HG03139 (cell line): ENCODE measurements around the gene CDKN2D.
"Not testable (repeated sequence)": the region's sequence is repeated elsewhere in the genome, so short reads cannot be mapped to it uniquely, and the experiment has no call there.

Experiments
- ATAC-seq: cut with Tn5 transposase; IDR thresholded peaks from one replicate; pipeline ENCODE4 v1.9.1; 2021; ENCODE audit not compliant: unreplicated experiment

CDKN2D gene

DNA sequence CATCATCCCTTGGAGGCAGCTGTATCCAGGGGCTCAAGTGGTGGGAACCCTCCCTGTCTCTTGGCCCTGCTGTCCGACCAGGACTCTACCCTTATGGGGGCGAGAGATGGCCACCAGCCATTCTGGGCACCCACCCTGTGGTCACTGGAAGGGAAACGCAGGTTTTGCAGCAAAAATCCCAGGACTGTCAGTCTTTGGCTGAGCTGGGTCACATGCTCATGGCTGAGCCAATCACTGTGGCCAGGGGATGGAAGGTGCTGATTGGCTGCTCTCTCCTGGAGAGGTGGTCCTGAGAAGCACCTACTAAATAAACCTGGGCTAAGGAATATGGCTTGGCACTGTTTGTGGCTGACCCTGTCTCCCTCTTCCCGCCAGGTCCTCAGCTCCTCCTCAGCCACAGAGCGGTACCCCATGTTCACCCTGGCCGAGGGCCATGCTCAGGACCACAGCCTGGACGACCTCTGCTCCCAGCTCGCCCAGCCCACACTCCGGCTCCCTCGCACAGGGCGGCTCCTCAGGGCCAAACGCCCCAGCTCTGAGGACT is 16.2 kb downstream of the CDKN2D start:
- ATAC-seq: no peak

- no peak for ATAC-seq
Observed at GRCh38 chr19:10551698-10552301, 17.0 kb downstream of the CDKN2D start.

GRCh38 chr19:10551006-10551405 is 17.8 kb downstream of the CDKN2D start:
- ATAC-seq: not testable (repeated sequence)

DNA sequence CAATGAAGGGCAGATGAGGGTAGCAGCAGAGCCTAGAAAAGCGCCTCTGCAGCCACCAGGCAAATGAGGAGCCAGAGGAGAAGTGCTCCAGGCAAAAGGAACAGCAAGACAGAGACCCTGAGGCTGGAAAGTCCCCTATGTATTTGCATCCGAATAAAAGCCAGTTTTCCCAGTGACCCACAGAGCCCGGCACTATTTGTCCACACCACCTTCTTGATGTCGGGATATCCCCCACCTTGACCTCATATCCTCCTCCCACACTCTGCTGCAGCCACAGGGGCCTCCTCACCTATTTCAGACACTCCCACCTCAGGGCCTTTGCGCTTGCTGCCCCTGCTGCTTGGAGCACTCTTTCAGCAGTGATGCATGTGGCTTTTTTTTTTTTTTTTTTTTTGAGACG is 18.4 kb downstream of the CDKN2D start:
- ATAC-seq: no peak

GRCh38 chr19:10549733-10550132 is 19.0 kb downstream of the CDKN2D start:
- ATAC-seq: no peak

GRCh38 chr19:10548746-10549276 is 20.0 kb downstream of the CDKN2D start:
- no peak for ATAC-seq

GRCh38 chr19:10546817-10547216 is 22.0 kb downstream of the CDKN2D start:
- no peak for ATAC-seq

- no peak for ATAC-seq
Observed at GRCh38 chr19:10544753-10545251, 24.0 kb downstream of the CDKN2D start.

DNA sequence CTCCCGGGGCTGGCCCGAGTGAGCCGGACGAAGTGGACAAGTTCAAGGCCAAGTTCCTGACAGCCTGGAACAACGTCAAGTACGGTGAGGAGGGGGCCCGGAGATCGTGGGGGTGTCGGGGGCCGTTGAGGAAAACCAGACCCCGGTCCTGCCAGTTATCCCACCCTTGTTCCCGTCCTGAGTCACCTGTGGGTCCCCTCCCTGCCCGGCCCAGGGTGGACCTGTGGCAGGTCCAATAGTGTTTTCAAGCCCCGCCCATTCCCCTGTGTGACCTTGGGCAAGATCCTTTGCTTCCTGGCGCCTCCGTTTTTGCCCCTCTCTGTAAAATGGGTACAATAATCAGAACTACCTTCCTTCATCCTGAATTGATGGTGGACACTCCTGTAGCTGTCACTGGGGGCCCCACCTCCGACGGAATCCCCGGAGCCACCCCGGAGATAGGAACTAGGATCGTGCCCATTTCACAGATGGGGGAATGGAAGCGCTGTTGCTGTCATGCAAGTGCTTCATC is 24.5 kb downstream of the CDKN2D start:
- no peak for ATAC-seq

- no peak for ATAC-seq
Observed at GRCh38 chr19:10543420-10544241, 25.1 kb downstream of the CDKN2D start, which contains the start of gene ATG4D. Gene ATG4D, plus strand, starts transcription at chr19:10543904. Its CDS starts 187 bp downstream, at chr19:10544091.

DNA sequence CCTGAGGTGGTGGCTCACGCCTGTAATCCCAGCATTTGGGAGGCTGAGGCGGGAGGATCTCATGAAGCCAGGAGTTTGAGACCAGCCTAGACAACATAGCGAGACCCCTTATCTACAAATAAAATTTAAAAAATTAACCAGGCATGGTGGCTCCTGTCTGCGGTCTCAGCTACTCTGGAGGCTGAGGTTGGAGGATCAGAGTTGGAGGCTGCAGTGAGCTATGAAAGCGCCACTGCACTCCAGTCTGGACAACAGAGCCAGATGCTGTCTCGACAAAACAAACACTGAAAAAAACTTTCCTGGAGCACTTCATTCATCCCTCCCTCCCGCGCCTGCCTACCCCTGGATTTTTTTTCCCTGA is 25.7 kb downstream of the CDKN2D start:
- ATAC-seq: no peak

- ATAC-seq: not testable (repeated sequence)
Observed at GRCh38 chr19:10539016-10539415, 29.8 kb downstream of the CDKN2D start.

DNA sequence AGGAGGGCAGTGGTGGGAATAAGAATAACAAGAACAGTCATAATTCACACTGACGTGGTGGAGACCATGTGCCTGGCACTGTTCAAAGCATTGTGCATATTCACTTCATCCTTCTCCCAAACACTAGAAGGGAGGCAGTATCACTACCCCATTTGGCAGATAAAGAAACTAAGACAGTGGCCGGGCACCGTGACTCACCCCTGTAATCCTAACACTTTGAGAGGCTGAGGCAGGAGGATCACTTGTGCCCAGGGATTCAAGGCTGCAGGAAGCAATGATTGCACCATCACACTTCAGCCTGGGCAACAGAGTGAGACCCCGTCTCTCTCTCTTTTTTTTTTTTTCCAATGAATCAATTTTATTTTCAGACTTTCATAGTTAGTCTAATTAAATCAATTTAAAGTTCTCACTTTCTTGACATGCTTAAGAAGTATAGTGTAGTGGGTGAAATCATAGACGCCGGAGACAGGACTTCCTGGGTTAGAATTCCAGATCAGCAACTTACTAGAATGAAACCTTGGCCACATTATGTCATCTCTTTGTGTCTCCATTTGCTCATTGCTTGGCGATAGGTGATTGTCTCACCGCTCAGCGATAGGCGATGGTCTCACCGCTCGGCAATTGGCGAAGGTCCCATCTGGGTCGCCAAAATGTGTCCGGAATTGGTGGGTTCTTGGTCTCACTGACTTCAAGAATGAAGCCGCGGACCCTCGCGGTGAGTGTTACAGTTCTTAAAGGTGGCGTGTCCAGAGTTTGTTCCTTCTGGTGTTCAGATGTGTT is 30.4 kb downstream of the CDKN2D start:
- no peak for ATAC-seq

- ATAC-seq: no peak
Observed at GRCh38 chr19:10537668-10538067, 31.1 kb downstream of the CDKN2D start.

- no peak for ATAC-seq
Observed at GRCh38 chr19:10535613-10536012, 33.2 kb downstream of the CDKN2D start.

DNA sequence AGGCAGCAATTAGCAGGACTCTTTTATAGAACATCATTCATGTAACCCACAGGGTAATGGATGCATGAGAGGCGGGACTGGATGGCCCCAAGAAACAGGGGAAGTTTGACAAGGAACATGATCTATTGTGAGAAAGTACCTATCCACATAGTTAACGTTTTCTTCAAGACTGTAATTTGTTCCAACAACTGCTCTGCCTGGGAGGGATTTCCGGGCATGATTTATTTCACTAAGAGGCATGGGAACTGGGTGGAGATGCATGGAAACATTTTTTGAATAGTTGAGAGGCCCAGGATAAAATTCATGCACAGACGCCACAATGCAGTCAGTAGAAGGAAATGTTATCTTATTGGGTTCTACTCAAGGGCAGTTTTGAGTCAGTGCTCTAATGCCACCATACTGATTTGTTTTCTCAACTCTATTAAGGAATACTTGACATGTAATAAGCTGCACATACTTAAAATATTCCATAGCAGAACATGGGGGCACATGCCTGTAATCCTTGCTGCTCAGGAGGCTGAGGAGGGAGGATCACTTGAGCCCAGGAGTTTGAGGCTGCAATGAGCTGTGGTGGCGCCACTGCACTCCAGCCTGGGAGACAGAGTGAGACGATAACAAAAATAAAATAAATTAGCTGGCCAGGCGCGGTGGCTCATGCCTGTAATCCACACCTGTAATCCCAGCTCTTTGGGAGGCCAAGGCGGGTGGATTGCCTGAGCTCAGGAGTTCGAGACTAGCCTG is 35.0 kb downstream of the CDKN2D start:
- ATAC-seq: no peak

GRCh38 chr19:10532457-10532856 is 36.3 kb downstream of the CDKN2D start:
- ATAC-seq: no peak

GRCh38 chr19:10526887-10527286 is 41.9 kb downstream of the CDKN2D start:
- ATAC-seq: not testable (repeated sequence)

- no peak for ATAC-seq
Observed at GRCh38 chr19:10525636-10526035, 43.1 kb downstream of the CDKN2D start.

DNA sequence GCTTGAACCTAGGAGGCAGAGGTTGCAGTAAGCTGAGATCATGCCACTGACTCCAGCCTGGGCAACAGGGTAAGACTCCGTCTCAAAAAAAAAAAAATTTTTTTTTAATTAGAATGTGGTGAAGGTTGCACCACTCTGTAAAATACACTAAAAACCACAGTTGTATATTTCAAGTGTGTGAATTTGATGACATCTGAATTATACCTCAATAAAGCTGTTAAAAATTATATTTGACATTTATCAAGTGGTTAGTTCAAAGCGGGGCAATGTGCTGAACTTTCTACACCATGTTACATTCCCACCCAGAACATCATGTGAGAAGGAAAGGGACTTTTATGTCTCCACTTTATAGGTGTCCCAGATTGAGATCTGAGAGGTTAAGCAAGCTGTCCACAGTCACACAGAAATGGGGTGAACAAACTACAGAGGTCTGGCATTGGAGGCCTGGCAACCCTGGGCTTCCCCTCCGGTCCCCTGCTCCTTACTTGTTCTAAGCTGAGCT is 45.6 kb downstream of the CDKN2D start:
- no peak for ATAC-seq
